Skeletal muscle satellite cell (primary cell): ENCODE results near the gene SPATA6L.

Experiments used
- H3K27me3 ChIP-seq: 2 replicates; pipeline ENCODE4 v1.7.0; 2013; ENCODE audit warnings: low read length; ENCODE audit not compliant: control insufficient read depth, insufficient read depth
- H3K36me3 ChIP-seq: 2 replicates; pipeline ENCODE4 v1.7.0; 2013; ENCODE audit warnings: mild to moderate bottlenecking, control low read depth, low read length; ENCODE audit not compliant: insufficient read depth
- H3K4me1 ChIP-seq: 2 replicates; pipeline ENCODE4 v1.7.0; 2013; ENCODE audit warnings: low read length; ENCODE audit not compliant: control insufficient read depth, insufficient read depth
- H3K4me2 ChIP-seq: 2 replicates; pipeline ENCODE4 v1.7.0; 2013; ENCODE audit warnings: mild to moderate bottlenecking, low read length
- H3K4me3 ChIP-seq: 2 replicates; pipeline ENCODE4 v1.7.0; 2013; ENCODE audit warnings: low read length
- H3K9ac ChIP-seq: 2 replicates; pipeline ENCODE4 v1.7.0; 2013; ENCODE audit warnings: mild to moderate bottlenecking, low read depth, low read length, moderate library complexity
- H3K9me3 ChIP-seq: replicated peaks from 2 replicates; pipeline ENCODE4 v1.7.0; 2013; ENCODE audit warnings: mild to moderate bottlenecking, control low read depth, low read length

Gene SPATA6L

GRCh38 chr9:4674783-4675182, 8.5 kb upstream of the SPATA6L start:
- Histone ChIP-seq H3K4me3 (no peak overlapping the region), H3K4me1 (peaks cover 14% of the 10 kb centered on the region), H3K27me3 (no peaks in the 10 kb centered on the region), H3K36me3 (no peaks in the 10 kb centered on the region), H3K4me2 (no peak overlapping the region), H3K9ac (no peak overlapping the region), H3K9me3 (no peaks in the 10 kb centered on the region)

- Histone ChIP-seq H3K9me3 (no peaks in the 10 kb centered on the region), H3K4me1 (peaks cover 8% of the 10 kb centered on the region), H3K9ac (no peak overlapping the region), H3K36me3 (no peaks in the 10 kb centered on the region), H3K4me3 (no peak overlapping the region), H3K27me3 (no peaks in the 10 kb centered on the region), H3K4me2 (no peak overlapping the region)
Measured at GRCh38 chr9:4671737-4672136, 5.5 kb upstream of the SPATA6L start.

DNA sequence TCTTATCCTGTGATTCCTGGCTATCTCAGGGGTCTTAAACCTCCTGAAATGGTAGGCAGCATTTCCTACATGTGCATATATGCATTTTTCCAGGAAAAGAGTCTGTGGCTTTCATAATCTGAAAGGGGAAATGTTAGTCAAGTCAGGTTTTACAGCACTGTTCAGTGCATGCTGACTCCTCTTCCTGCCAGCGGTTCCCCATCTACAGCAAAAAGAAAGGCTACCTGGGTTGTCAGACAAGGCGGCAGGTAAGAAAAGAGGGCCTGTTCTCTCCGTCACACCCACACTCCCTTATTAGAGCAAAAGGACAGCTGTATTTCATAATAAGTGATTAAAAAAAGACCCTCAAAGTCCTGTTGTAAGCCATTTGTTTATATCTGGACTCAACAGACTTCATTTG, 4.3 kb upstream of the SPATA6L start:
- no peaks in the 10 kb centered on the region for H3K36me3 ChIP-seq
- H3K4me1 ChIP-seq, result peaks cover 19% of the 10 kb centered on the region
- no peak overlapping the region for H3K4me2 ChIP-seq
- H3K4me3 ChIP-seq, result no peak overlapping the region
- no peaks in the 10 kb centered on the region for H3K9me3 ChIP-seq
- H3K9ac ChIP-seq, result no peak overlapping the region
- no peaks in the 10 kb centered on the region for H3K27me3 ChIP-seq

GRCh38 chr9:4669890-4670289, 3.6 kb upstream of the SPATA6L start:
- Histone ChIP-seq H3K9ac (no peak overlapping the region), H3K27me3 (no peaks in the 10 kb centered on the region), H3K36me3 (no peaks in the 10 kb centered on the region), H3K4me3 (no peak overlapping the region), H3K9me3 (no peaks in the 10 kb centered on the region), H3K4me2 (no peak overlapping the region), H3K4me1 (peaks cover 18% of the 10 kb centered on the region)

DNA sequence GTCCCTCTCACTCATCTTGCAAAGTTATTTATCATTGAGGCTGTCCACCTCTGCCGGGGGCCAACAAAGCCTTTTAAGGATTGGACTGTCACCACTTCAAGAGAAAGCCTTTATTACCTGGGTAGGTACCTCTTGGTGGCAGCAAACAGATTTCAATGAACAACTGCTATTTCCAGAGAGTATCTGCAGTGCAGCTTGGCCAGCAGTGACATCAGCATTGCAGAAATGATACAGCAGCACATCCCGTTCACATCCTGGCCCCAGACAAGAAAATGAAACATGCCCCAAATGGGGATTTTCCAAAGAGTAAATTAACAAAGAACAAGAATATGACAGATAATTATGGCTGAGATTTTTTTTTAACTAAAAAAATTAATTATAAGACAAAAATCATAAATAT, 2.3 kb upstream of the SPATA6L start:
- Histone ChIP-seq H3K4me2 (no peak overlapping the region), H3K4me1 (peaks cover 18% of the 10 kb centered on the region), H3K4me3 (no peak overlapping the region), H3K36me3 (no peaks in the 10 kb centered on the region), H3K27me3 (no peaks in the 10 kb centered on the region), H3K9ac (no peak overlapping the region), H3K9me3 (no peaks in the 10 kb centered on the region)

DNA sequence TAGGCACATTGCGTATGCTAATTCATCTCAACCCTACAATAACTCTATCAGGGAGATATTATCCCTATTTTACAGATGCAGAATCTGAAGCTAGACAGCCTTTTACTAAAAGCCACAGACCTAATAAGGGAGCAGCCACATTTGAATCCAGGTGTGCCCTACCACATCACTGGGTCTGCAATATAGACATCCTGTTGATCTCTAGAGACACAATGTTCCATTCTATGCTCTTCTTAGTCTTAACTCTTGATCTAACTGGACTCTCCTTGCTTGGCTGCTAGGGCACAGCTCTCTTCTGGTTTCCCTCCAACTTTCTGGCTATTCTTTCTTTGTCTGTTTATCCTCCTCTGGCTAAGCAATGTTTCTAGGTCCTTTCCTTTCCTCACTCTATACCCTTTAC, 1.4 kb upstream of the SPATA6L start:
- H3K4me1 ChIP-seq, result peaks cover 25% of the 10 kb centered on the region
- no peak overlapping the region for H3K4me2 ChIP-seq
- no peaks in the 10 kb centered on the region for H3K9me3 ChIP-seq
- no peak overlapping the region for H3K9ac ChIP-seq
- no peak overlapping the region for H3K4me3 ChIP-seq
- no peaks in the 10 kb centered on the region for H3K36me3 ChIP-seq
- no peaks in the 10 kb centered on the region for H3K27me3 ChIP-seq

- Histone ChIP-seq H3K4me2 (no peak overlapping the region), H3K9me3 (no peaks in the 10 kb centered on the region), H3K4me3 (no peak overlapping the region), H3K27me3 (no peaks in the 10 kb centered on the region), H3K9ac (no peak overlapping the region), H3K36me3 (no peaks in the 10 kb centered on the region), H3K4me1 (peaks cover 37% of the 10 kb centered on the region)
Measured at GRCh38 chr9:4665357-4665756, 923 bp downstream of the SPATA6L start.

- no peaks in the 10 kb centered on the region for H3K9me3 ChIP-seq
- no peak overlapping the region for H3K4me3 ChIP-seq
- H3K36me3 ChIP-seq, result no peaks in the 10 kb centered on the region
- peaks cover 37% of the 10 kb centered on the region for H3K4me1 ChIP-seq
- no peaks in the 10 kb centered on the region for H3K27me3 ChIP-seq
- no peak overlapping the region for H3K9ac ChIP-seq
- H3K4me2 ChIP-seq, result peak overlapping the region; percentile 86
Measured at GRCh38 chr9:4663956-4664355, 2.3 kb downstream of the SPATA6L start.

DNA sequence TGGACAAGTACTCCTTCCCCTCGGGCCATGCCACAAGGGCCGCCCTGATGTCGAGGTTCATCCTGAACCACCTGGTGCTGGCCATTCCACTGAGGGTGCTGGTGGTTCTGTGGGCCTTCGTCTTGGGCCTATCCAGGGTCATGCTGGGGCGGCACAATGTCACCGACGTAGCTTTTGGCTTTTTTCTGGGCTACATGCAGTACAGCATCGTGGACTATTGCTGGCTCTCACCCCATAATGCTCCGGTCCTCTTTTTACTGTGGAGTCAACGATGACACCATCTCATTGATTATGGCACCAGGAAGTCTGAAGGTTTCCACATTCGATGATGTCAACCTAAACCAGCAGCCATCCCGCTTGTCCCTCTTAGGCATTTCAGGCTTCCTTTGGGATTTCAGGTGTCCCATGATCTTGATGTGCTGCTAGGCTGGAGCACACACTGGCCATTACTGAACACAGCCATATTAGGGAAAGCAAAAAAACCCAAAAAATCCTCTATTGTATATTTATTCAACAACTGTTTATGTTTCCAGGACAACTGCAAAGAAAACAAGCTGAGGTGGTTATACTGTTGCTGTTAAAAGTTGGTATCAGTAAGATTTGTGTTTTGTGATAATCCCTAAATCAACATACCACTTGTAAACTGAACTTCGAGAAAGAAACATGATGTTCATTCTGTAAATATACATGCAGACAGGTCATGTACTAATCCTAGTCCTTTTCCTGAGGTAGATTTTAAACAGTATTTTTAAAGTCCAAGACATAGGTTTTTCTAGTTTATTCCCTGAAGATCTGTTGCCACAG, 3.1 kb downstream of the SPATA6L start:
- H3K9me3 ChIP-seq, result no peaks in the 10 kb centered on the region
- peak overlapping the region; percentile 86 for H3K4me2 ChIP-seq
- H3K9ac ChIP-seq, result peak overlapping the region; percentile 90
- H3K4me1 ChIP-seq, result peaks cover 37% of the 10 kb centered on the region
- H3K4me3 ChIP-seq, result peak overlapping the region; percentile 83
- no peaks in the 10 kb centered on the region for H3K36me3 ChIP-seq
- no peaks in the 10 kb centered on the region for H3K27me3 ChIP-seq

- no peaks in the 10 kb centered on the region for H3K27me3 ChIP-seq
- H3K9ac ChIP-seq, result peak within 1 kb of the TSS; percentile 90
- peak within 1 kb of the TSS; percentile 83 for H3K4me3 ChIP-seq
- peak within 1 kb of the TSS; percentile 86 for H3K4me2 ChIP-seq
- no peaks in the 10 kb centered on the region for H3K9me3 ChIP-seq
- peaks cover 37% of the 10 kb centered on the region for H3K4me1 ChIP-seq
- no peaks in the 10 kb centered on the region for H3K36me3 ChIP-seq
Measured at GRCh38 chr9:4662108-4662988, 3.9 kb downstream of the SPATA6L start, which contains the start of gene PLPP6. PLPP6 (plus strand) TSS chr9:4662294; CDS start chr9:4662376, 82 bp downstream.

DNA sequence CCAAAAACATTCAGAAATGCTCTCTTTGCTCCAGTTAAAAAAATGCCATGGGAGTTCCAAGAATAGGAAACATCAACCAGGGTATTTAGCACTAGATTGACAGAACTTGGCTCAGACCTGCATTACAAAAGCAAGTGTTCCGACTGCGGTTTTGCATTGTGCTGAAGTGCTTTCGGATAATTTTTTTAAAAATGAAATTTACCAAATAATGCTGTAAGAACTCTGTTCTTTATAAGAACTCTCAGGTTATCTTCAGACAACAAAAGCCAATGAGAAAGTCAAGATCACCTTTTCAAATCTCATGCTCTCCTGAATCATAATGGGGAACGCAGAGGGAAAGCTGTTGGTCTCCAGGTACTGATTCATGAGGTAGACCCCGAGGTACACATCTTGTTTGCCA, 4.7 kb downstream of the SPATA6L start:
- H3K27me3 ChIP-seq, result no peaks in the 10 kb centered on the region
- peaks cover 37% of the 10 kb centered on the region for H3K4me1 ChIP-seq
- H3K9ac ChIP-seq, result peak overlapping the region; percentile 90
- H3K4me3 ChIP-seq, result peak overlapping the region; percentile 83
- peak overlapping the region; percentile 86 for H3K4me2 ChIP-seq
- H3K36me3 ChIP-seq, result no peaks in the 10 kb centered on the region
- no peaks in the 10 kb centered on the region for H3K9me3 ChIP-seq
